MCF 10A (cell line): ENCODE measurements around the gene KLRF2. TPM values are rescaled to one million over a fixed set of nuclear protein-coding genes. Genes with fewer than 3 reads are reported as not detected.

Source experiments
- BruUV-seq: library from RNA; stranded (reverse); fragments of 400-500 nt; replicated peaks from 2 replicates; lab custom pipeline; 2021; lab: Mats Ljungman, UMichigan
- CTCF ChIA-PET: fragments of 300-600 bp; sonication (Branson Sonifier 250); formaldehyde crosslinking; extraction: SDS; loops from one replicate; lab custom pipeline; 2021; ENCODE audit warnings: antibody characterized with exemption, inconsistent platforms; lab: Yijun Ruan, JAX
- POLR2A ChIA-PET: fragments of 300-600, 350-650 bp; sonication (Branson Sonifier 250); formaldehyde crosslinking; extraction: SDS; loops from one replicate; lab custom pipeline; 2020; ENCODE audit warnings: antibody characterized with exemption, inconsistent platforms; lab: Yijun Ruan, JAX
- DNase-seq: peaks from one replicate; pipeline ENCODE4 v3.0.0-alpha.2; 2018; ENCODE audit not compliant: unreplicated experiment
- H3K27ac Mint-ChIP-seq: one replicate; pipeline ENCODE4 v1.8.0; 2022; ENCODE audit warnings: mild to moderate bottlenecking, low read depth, mixed read lengths; ENCODE audit not compliant: unreplicated experiment
- H3K27me3 Mint-ChIP-seq: one replicate; pipeline ENCODE4 v1.8.0; 2022; ENCODE audit warnings: mixed read lengths; ENCODE audit not compliant: insufficient read depth, unreplicated experiment
- H3K36me3 Mint-ChIP-seq: one replicate; pipeline ENCODE4 v1.8.0; 2022; ENCODE audit warnings: mild to moderate bottlenecking, moderate library complexity, mixed read lengths; ENCODE audit not compliant: insufficient read depth, unreplicated experiment
- H3K4me1 Mint-ChIP-seq: one replicate; pipeline ENCODE4 v1.8.0; 2022; ENCODE audit warnings: mixed read lengths; ENCODE audit not compliant: insufficient read depth, unreplicated experiment
- H3K4me3 Mint-ChIP-seq: one replicate; pipeline ENCODE4 v1.8.0; 2022; ENCODE audit warnings: mild to moderate bottlenecking, moderate library complexity, mixed read lengths; ENCODE audit not compliant: unreplicated experiment
- H3K9me3 Mint-ChIP-seq: one replicate; pipeline ENCODE4 v1.8.0; 2022; ENCODE audit warnings: mixed read lengths; ENCODE audit not compliant: unreplicated experiment
- intact Hi-C: fragments of 100-400 bp; cut with micrococcal nuclease; formaldehyde crosslinking; loops from 2 replicates; pipeline ENCODE4 v1.14.1; 2022
- total RNA-seq: library from RNA; stranded (reverse); gene quantifications from 2 replicates; pipeline ENCODE4 v1.2.3, GENCODE V29; 2022
- TF ChIP-seq, protein P1 (sequence below): fragments of 200-600 bp; IDR thresholded peaks from one replicate; pipeline ENCODE4 v1.8.0; 2022; ENCODE audit warnings: antibody characterized with exemption, mild to moderate bottlenecking; ENCODE audit not compliant: unreplicated experiment

Gene KLRF2
- total RNA-seq, 1 experiment from 2014 or later = not detected

DNA sequence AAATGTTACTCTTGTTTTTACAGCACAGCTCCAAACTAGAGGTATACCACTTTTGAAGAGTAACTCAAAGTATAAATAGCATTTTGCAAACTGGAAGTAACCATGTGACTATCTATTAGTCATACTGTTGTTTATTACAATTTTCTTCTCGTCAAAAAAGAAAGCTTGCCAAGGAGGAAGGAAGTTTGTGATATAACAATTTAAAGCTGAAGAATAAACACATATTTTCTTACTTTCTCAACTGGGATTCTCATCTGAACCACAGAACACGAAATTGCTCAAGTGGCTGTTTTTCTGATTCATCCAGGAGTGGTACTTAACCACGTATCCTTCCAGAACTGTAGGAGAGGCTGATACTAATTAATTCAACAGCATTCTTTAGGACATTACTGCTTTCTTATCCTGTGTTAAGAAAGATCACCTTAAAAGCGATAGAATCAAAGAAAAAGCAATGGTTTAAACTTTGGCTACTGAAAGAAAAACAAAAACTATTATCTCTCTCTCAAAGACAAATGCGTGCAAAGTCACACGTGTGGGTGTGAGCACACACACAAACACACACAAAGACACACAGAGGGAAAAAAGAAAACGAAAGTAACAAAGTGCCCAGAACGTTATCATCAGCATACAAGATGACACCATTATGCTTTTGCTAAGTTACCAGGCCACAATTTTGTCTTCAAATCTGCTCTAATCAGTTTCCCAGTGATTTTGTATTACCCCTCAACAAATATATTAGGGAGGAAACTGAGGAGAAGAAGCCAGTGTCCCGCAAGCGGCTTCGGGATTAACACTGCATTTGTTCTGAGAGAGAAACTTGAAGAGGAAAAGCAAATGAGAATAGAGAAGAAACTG, 11.8 kb upstream of the KLRF2 start, which contains the start of gene CLEC2B:
TSS of gene CLEC2B (minus strand) at position 48 of the 855 bp plus-strand sequence.
- ChIA-PET POLR2A (interaction anchor here (0.7 to 1.6 kb wide), 9 partner anchors 11 to 276 kb away, joined by 3 to 7 read pairs (median 4); partner anchors contain the start of gene KLRF2), CTCF (interaction anchor here (0.6 to 1.2 kb wide), 3 partner anchors 114 to 1510 kb away, joined by 3 to 4 read pairs (median 3); no protein-coding TSS in a partner anchor)
- H3K4me3 Mint-ChIP-seq = peak within 1 kb of the TSS; percentile 90

DNA sequence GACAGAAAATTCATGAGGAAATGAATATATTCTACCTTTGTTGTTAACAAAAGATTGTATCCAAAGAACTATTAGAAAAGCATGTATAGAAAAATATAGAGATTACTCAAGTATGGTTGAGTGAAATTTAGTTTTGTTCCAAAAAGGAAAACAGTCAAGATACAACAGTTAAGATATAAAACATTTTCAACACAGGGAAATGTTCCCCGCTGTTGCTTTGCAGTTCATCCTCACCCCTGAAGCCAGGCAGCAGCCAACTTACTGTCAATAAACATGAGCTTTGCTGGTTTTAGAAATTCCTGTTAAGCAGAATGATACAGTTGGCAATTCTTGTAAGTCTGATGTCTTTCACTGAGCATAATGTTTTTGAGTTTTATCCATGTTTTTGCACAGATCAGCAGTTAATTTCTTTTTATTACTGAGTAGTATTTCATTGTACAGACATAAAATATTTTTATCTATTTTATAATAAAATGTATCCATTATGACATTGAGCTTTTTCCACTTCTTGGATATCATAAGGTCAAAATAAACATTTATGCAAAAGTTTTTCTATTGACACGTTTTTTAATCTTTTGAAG, 10.9 kb upstream of the KLRF2 start:
- ChIA-PET CTCF (interaction anchor here (2.9 kb wide), 1 partner anchor 55 kb away, joined by 8 read pairs; no protein-coding TSS in a partner anchor), POLR2A (interaction anchor here (0.6 to 4.4 kb wide), 5 partner anchors 8 to 267 kb away, joined by 3 to 46 read pairs (median 4); no protein-coding TSS in a partner anchor)
- peaks cover 45% of the 10 kb centered on the region for H3K4me1 Mint-ChIP-seq
- peak overlapping the region; percentile 90 for H3K4me3 Mint-ChIP-seq
- BruUV-seq = no TSS peak
- no peaks in the 10 kb centered on the region for H3K9me3 Mint-ChIP-seq
- H3K27ac Mint-ChIP-seq = peak overlapping the region; percentile 100
- peaks cover 6% of the 10 kb centered on the region for H3K36me3 Mint-ChIP-seq
- intact Hi-C loops = no loop called here
- TF ChIP-seq, protein P1, sequence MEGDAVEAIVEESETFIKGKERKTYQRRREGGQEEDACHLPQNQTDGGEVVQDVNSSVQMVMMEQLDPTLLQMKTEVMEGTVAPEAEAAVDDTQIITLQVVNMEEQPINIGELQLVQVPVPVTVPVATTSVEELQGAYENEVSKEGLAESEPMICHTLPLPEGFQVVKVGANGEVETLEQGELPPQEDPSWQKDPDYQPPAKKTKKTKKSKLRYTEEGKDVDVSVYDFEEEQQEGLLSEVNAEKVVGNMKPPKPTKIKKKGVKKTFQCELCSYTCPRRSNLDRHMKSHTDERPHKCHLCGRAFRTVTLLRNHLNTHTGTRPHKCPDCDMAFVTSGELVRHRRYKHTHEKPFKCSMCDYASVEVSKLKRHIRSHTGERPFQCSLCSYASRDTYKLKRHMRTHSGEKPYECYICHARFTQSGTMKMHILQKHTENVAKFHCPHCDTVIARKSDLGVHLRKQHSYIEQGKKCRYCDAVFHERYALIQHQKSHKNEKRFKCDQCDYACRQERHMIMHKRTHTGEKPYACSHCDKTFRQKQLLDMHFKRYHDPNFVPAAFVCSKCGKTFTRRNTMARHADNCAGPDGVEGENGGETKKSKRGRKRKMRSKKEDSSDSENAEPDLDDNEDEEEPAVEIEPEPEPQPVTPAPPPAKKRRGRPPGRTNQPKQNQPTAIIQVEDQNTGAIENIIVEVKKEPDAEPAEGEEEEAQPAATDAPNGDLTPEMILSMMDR = no peak
- no peaks in the 10 kb centered on the region for H3K27me3 Mint-ChIP-seq
- DNase-seq = peak; percentile 11

More for the DNA sequence above, 11.8 kb upstream of the KLRF2 start, which contains the start of gene CLEC2B:
- Mint-ChIP-seq H3K4me1 (peaks cover 51% of the 10 kb centered on the region), H3K27me3 (no peaks in the 10 kb centered on the region), H3K36me3 (peaks cover 6% of the 10 kb centered on the region), H3K9me3 (no peaks in the 10 kb centered on the region), H3K27ac (peak within 1 kb of the TSS; percentile 100)
- BruUV-seq = TSS peak; percentile 81
- intact Hi-C loops = loop anchor here (10.0 kb wide), 1 partner anchor 345 kb away; the partner anchor contains the start of gene GABARAPL1
- peak; percentile 88 for DNase-seq
- TF ChIP-seq, protein P1 = no peak

DNA sequence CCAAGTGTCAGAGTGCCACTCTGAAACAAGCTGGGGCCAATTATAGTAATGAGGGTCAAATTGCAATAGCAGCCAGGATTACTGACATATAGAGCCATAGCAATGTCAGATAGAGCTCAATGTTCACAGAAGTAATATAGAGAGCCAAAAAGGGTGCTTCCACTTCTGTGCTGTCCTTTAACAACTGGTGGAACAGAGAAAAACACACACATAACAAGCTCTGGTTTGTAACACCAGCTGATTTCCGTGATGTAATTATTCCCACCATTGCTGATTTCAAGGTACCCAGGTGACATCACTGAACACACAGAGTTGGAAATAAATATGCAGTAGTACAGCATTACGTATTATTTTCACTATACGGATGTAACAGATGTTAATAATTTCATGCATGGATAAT, 9.1 kb upstream of the KLRF2 start:
- CTCF ChIA-PET = interaction anchor here (0.7 to 2.9 kb wide), 16 partner anchors 9 to 282 kb away, joined by 3 to 9 read pairs (median 4); partner anchors contain the start of gene KLRF2
- TF ChIP-seq, protein P1 = no peak

More for the DNA sequence above, 9.1 kb upstream of the KLRF2 start:
- Mint-ChIP-seq H3K27ac (peak overlapping the region; percentile 78), H3K4me3 (peak overlapping the region; percentile 10), H3K27me3 (no peaks in the 10 kb centered on the region), H3K9me3 (no peaks in the 10 kb centered on the region), H3K36me3 (peaks cover 6% of the 10 kb centered on the region), H3K4me1 (peaks cover 29% of the 10 kb centered on the region)
- no peak for DNase-seq
- intact Hi-C loops = no loop called here
- POLR2A ChIA-PET = interaction anchor here (0.9 to 4.4 kb wide), 6 partner anchors 10 to 147 kb away, joined by 3 to 46 read pairs (median 4); no protein-coding TSS in a partner anchor
- BruUV-seq = no TSS peak
